Measurements from ENCODE around the gene PLXNA4.

PLXNA4 gene

DNA sequence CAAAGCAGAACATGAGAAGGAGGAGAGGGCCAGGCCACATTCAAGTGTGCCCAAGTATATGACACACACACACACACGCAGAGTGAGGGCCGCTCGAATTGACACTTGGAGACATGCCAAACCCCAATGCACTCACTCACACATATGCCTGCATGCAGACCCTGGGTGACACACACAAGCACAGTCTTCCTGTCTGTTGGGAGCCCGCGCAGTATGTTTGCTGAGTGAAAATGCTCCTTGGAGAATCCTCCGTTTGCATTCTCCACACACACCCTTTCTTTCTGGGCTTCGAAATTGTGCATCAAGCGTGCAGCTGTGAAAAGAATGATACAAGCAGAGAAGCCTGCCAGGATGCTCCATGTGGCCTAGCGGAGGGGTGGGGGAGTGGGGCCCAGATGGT, 120.9 kb downstream of the PLXNA4 start:
- no peak for TF ChIP-seq POLR2A (IDR thresholded peaks at IDR 0.05; ENCODE audit: extremely low read depth, insufficient read length)
- no peak for TF ChIP-seq MYC (IDR thresholded peaks at IDR 0.05; ENCODE audit: low read depth, low read length)
- TF ChIP-seq, protein P1, sequence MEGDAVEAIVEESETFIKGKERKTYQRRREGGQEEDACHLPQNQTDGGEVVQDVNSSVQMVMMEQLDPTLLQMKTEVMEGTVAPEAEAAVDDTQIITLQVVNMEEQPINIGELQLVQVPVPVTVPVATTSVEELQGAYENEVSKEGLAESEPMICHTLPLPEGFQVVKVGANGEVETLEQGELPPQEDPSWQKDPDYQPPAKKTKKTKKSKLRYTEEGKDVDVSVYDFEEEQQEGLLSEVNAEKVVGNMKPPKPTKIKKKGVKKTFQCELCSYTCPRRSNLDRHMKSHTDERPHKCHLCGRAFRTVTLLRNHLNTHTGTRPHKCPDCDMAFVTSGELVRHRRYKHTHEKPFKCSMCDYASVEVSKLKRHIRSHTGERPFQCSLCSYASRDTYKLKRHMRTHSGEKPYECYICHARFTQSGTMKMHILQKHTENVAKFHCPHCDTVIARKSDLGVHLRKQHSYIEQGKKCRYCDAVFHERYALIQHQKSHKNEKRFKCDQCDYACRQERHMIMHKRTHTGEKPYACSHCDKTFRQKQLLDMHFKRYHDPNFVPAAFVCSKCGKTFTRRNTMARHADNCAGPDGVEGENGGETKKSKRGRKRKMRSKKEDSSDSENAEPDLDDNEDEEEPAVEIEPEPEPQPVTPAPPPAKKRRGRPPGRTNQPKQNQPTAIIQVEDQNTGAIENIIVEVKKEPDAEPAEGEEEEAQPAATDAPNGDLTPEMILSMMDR (IDR thresholded peaks at IDR 0.05; ENCODE audit: low read depth, low read length): no peak
- TF ChIP-seq, protein P2, sequence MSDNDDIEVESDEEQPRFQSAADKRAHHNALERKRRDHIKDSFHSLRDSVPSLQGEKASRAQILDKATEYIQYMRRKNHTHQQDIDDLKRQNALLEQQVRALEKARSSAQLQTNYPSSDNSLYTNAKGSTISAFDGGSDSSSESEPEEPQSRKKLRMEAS (IDR thresholded peaks at IDR 0.05; ENCODE audit: low read depth, low read length): no peak
- DNase-seq (ENCODE audit: low read depth): no peak
- H3K4me3 ChIP-seq (ENCODE audit: low read depth, low read length): no peak overlapping the region

DNA sequence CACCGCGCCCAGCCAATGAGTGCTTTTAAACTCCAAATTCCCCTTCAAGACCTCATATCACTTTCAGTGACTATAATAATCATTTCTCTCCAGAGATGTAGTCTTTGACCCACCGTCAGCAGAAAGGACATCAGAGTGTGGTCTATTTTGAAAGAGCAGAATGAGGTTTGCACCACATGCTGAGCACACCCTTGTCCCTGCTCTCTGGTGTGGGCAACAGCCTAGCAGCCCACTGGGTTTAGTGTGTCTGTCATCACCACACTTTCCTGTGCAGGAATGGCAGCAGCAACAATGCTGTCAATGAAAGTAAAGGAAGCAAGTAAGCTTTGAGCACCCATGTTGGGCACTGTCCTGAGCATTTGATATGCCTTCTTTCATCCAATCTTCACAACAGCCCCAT, 122.4 kb downstream of the PLXNA4 start:
- no peak overlapping the region for H3K4me3 ChIP-seq (ENCODE audit: low read depth, low read length)
- TF ChIP-seq, protein P1 (IDR thresholded peaks at IDR 0.05; ENCODE audit: low read depth, low read length): no peak
- TF ChIP-seq, protein P2 (IDR thresholded peaks at IDR 0.05; ENCODE audit: low read depth, low read length): no peak
- no peak for TF ChIP-seq MYC (IDR thresholded peaks at IDR 0.05; ENCODE audit: low read depth, low read length)
- no peak for TF ChIP-seq POLR2A (IDR thresholded peaks at IDR 0.05; ENCODE audit: extremely low read depth, insufficient read length)
- DNase-seq (ENCODE audit: low read depth): no peak

DNA sequence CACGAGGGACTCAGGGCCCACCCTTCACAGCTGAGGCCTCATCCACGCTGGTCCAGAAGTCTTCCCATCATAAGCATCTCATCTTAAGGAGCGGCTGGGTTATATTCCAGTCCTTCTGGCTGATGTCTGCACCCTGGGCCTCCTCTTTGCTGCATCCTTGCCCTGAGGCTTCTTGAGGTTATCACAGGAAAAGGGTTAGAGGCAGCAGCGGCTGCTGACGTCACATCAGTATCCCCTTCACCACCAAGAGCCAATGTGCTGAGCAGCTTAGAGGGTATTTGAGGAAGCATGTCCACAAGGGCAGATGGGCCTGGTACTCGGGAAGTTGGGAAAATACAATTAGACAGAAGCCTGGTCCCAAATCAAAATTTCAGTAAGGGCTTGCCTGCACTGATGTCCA, 125.1 kb downstream of the PLXNA4 start:
- no peak for DNase-seq (ENCODE audit: low read depth)
- no peak for TF ChIP-seq MYC (IDR thresholded peaks at IDR 0.05; ENCODE audit: low read depth, low read length)
- TF ChIP-seq, protein P2 (IDR thresholded peaks at IDR 0.05; ENCODE audit: low read depth, low read length): no peak
- TF ChIP-seq POLR2A (IDR thresholded peaks at IDR 0.05; ENCODE audit: extremely low read depth, insufficient read length): no peak
- TF ChIP-seq, protein P1 (IDR thresholded peaks at IDR 0.05; ENCODE audit: low read depth, low read length): no peak
- no peak overlapping the region for H3K4me3 ChIP-seq (ENCODE audit: low read depth, low read length)

DNA sequence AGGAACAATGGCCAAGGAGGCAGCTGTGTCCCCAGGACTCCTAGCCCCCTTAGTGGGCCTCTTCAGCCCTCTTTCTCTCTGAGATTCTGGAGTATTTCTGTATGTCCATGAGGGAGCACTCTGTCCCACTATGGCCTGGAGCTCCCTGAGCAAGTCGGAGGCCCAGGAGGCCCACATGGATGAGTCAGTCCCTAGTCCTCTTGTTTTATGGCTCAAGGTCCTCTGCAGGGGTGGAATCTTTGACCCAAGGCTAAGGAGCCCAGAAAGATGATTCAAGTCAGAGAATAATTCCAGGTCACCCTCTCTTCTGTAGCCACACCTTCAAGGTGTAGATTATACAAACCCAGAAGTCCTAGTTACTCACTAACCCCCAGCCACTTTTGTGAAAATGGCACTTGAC, 125.6 kb downstream of the PLXNA4 start:
- H3K4me3 ChIP-seq (ENCODE audit: low read depth, low read length): no peak overlapping the region
- DNase-seq (ENCODE audit: low read depth): no peak
- TF ChIP-seq POLR2A (IDR thresholded peaks at IDR 0.05; ENCODE audit: extremely low read depth, insufficient read length) (no peak), MYC (IDR thresholded peaks at IDR 0.05; ENCODE audit: low read depth, low read length) (no peak)
- TF ChIP-seq, protein P1 (IDR thresholded peaks at IDR 0.05; ENCODE audit: low read depth, low read length): no peak
- TF ChIP-seq, protein P2 (IDR thresholded peaks at IDR 0.05; ENCODE audit: low read depth, low read length): no peak

DNA sequence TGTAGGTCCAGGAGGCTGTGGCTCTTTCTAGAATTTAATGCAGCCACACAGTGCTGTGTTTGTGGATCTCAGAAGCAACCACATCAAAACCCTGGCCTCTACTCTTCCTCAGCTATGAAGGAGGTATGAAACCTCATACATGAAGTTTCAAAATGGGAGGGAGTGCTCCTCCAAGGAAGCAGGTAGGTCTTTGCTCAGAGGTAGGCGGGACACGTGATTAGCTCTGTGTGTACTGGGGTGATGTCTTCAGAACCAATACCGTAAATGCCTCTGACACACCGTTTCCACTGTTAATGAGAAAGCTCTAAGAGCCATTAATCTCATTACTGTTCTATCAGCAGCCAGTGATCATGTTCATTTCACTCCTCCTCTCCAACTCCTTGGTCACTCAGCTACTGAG, 126.1 kb downstream of the PLXNA4 start:
- H3K4me3 ChIP-seq (ENCODE audit: low read depth, low read length): no peak overlapping the region
- no peak for DNase-seq (ENCODE audit: low read depth)
- TF ChIP-seq POLR2A (IDR thresholded peaks at IDR 0.05; ENCODE audit: extremely low read depth, insufficient read length): no peak
- TF ChIP-seq, protein P1 (IDR thresholded peaks at IDR 0.05; ENCODE audit: low read depth, low read length): no peak
- TF ChIP-seq, protein P2 (IDR thresholded peaks at IDR 0.05; ENCODE audit: low read depth, low read length): no peak
- no peak for TF ChIP-seq MYC (IDR thresholded peaks at IDR 0.05; ENCODE audit: low read depth, low read length)
